ENCODE measurements around the gene TNFAIP8L2.

TNFAIP8L2 gene

DNA sequence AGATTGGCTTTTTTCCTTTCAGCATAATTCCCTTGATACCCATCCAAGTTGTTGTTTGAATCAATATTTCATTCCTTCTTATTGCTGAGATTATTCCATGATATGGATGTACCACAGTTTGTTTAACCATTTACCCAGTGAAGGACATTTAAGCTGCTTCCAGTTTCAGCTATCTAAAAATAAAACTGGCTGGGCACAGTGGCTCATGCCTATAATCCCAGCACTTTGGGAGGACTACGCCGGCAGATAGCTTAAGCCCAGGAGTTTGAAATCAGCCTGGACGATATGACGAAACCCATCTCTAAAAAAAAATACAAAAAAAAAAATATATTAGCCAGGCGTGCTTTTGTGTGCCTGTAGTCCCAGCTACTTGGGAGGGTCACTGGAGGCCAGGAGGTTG, 42.6 kb upstream of the TNFAIP8L2 start:
- no peaks in the 10 kb centered on the region for H3K36me3 ChIP-seq (replicated peaks; ENCODE audit: insufficient read depth, low read length)
- H3K4me1 ChIP-seq (ENCODE audit: low read length), result no peaks in the 10 kb centered on the region
- no peaks in the 10 kb centered on the region for H4K20me1 ChIP-seq (ENCODE audit: insufficient read depth, low read length)
- DNase-seq, result no peak
- H3K4me2 ChIP-seq (ENCODE audit: low read depth, low read length), result no peak overlapping the region
- no peaks in the 10 kb centered on the region for H3K9me2 ChIP-seq (replicated peaks; ENCODE audit: insufficient read depth, low read length)
- H3K27ac ChIP-seq (ENCODE audit: low read length), result no peak overlapping the region
- TF ChIP-seq EZH2 (optimal IDR thresholded peaks at IDR 0.05; ENCODE audit: low read depth, low read length), result no peak
- no peak for TF ChIP-seq EZH2phosphoT487 (IDR thresholded peaks at IDR 0.05; ENCODE audit: low read length)
- TF ChIP-seq CTCF (IDR thresholded peaks at IDR 0.05; ENCODE audit: low read length), result no peak
- no peaks in the 10 kb centered on the region for H3F3A ChIP-seq (ENCODE audit: insufficient read depth, low read length)
- H2AFZ ChIP-seq (ENCODE audit: low read length), result no peak overlapping the region
- H3K9ac ChIP-seq (ENCODE audit: low read length), result no peak overlapping the region
- no peaks in the 10 kb centered on the region for H3K9me3 ChIP-seq (replicated peaks; ENCODE audit: insufficient read depth, low read length)
- no peaks in the 10 kb centered on the region for H3K79me2 ChIP-seq (ENCODE audit: low read length)
- H3K27me3 ChIP-seq (replicated peaks; ENCODE audit: insufficient read depth, low read length), result no peaks in the 10 kb centered on the region
- no peak overlapping the region for H3K4me3 ChIP-seq (ENCODE audit: low read length)

DNA sequence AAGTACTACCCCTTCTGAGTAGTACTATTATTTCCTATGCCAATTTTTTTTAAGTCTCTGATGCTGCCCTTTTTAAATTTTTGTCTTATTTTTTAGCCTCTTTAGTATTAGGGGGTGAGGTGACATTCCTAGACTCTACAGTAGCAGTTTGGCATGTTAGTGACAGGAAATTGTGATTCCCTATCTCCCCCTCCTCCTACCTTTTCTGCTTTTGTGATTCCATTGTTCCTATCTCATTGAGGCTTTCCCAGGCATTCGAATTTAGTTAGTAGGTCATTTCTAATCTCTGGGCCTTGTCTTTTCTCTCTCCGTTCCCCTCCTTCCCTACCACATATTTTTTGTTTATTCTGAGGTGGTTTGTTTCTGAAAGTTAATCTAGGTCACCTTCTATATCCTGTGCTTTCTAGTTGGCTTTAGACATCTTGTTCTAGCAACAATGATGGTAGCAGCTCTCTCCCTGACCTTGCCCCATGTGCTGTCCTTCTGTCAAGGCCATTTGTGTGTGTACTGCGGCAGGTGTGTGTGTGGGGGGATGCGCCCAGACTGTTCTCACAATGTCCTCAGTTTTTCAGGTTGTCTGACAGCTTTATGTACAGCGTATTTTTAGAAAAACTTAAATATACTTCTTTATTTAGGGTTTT, 31.6 kb upstream of the TNFAIP8L2 start:
- no peak overlapping the region for H3K4me3 ChIP-seq (ENCODE audit: low read length)
- H4K20me1 ChIP-seq (ENCODE audit: insufficient read depth, low read length), result no peaks in the 10 kb centered on the region
- no peaks in the 10 kb centered on the region for H3K4me1 ChIP-seq (ENCODE audit: low read length)
- no peaks in the 10 kb centered on the region for H3K9me2 ChIP-seq (replicated peaks; ENCODE audit: insufficient read depth, low read length)
- no peak overlapping the region for H3K4me2 ChIP-seq (ENCODE audit: low read depth, low read length)
- no peak overlapping the region for H3K9ac ChIP-seq (ENCODE audit: low read length)
- H3K27ac ChIP-seq (ENCODE audit: low read length), result no peak overlapping the region
- H3K79me2 ChIP-seq (ENCODE audit: low read length), result no peaks in the 10 kb centered on the region
- no peaks in the 10 kb centered on the region for H3F3A ChIP-seq (ENCODE audit: insufficient read depth, low read length)
- no peaks in the 10 kb centered on the region for H3K9me3 ChIP-seq (replicated peaks; ENCODE audit: insufficient read depth, low read length)
- no peak for DNase-seq
- no peak overlapping the region for H2AFZ ChIP-seq (ENCODE audit: low read length)
- no peak for TF ChIP-seq EZH2phosphoT487 (IDR thresholded peaks at IDR 0.05; ENCODE audit: low read length)
- TF ChIP-seq EZH2 (optimal IDR thresholded peaks at IDR 0.05; ENCODE audit: low read depth, low read length), result no peak
- no peak for TF ChIP-seq CTCF (IDR thresholded peaks at IDR 0.05; ENCODE audit: low read length)
- no peaks in the 10 kb centered on the region for H3K36me3 ChIP-seq (replicated peaks; ENCODE audit: insufficient read depth, low read length)
- H3K27me3 ChIP-seq (replicated peaks; ENCODE audit: insufficient read depth, low read length), result no peaks in the 10 kb centered on the region

DNA sequence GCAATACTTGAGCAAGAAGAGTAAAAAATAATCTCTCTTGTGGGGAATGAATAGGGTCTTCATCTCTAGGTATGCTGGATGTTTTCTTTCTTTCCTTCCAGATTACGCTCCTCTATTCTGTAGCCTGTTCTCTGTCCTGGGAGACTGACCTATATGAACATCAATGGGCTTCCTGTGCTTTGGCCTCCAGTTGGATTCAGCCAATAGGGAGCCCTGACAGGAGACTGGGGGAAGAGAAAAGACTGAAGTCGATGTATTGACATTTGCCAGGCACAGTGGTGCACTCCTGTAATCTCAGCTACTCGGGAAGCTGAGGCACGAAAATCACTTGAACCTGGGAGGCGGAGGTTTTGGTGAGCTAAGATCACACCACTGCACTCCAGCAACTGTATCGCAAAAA, 27.6 kb upstream of the TNFAIP8L2 start:
- no peak overlapping the region for H3K9ac ChIP-seq (ENCODE audit: low read length)
- no peak overlapping the region for H3K27ac ChIP-seq (ENCODE audit: low read length)
- peaks cover 21% of the 10 kb centered on the region for H3K27me3 ChIP-seq (replicated peaks; ENCODE audit: insufficient read depth, low read length)
- no peak overlapping the region for H3K4me3 ChIP-seq (ENCODE audit: low read length)
- H3K4me2 ChIP-seq (ENCODE audit: low read depth, low read length), result no peak overlapping the region
- no peak overlapping the region for H2AFZ ChIP-seq (ENCODE audit: low read length)
- no peaks in the 10 kb centered on the region for H3K36me3 ChIP-seq (replicated peaks; ENCODE audit: insufficient read depth, low read length)
- no peaks in the 10 kb centered on the region for H3F3A ChIP-seq (ENCODE audit: insufficient read depth, low read length)
- no peaks in the 10 kb centered on the region for H3K79me2 ChIP-seq (ENCODE audit: low read length)
- DNase-seq, result no peak
- no peaks in the 10 kb centered on the region for H3K9me3 ChIP-seq (replicated peaks; ENCODE audit: insufficient read depth, low read length)
- H3K9me2 ChIP-seq (replicated peaks; ENCODE audit: insufficient read depth, low read length), result no peaks in the 10 kb centered on the region
- H4K20me1 ChIP-seq (ENCODE audit: insufficient read depth, low read length), result no peaks in the 10 kb centered on the region
- TF ChIP-seq EZH2 (optimal IDR thresholded peaks at IDR 0.05; ENCODE audit: low read depth, low read length) (no peak), CTCF (IDR thresholded peaks at IDR 0.05; ENCODE audit: low read length) (no peak), EZH2phosphoT487 (IDR thresholded peaks at IDR 0.05; ENCODE audit: low read length) (no peak)
- no peaks in the 10 kb centered on the region for H3K4me1 ChIP-seq (ENCODE audit: low read length)

Measured in MM.1S (cell line).